ENCODE measurements around the gene DLGAP1. TPM values are rescaled to one million over a fixed set of nuclear protein-coding genes. Genes with fewer than 3 reads are reported as not detected.

Gene DLGAP1
- total RNA-seq: 3.7 TPM in 1 of 2 replicates, not detected in the other

DNA sequence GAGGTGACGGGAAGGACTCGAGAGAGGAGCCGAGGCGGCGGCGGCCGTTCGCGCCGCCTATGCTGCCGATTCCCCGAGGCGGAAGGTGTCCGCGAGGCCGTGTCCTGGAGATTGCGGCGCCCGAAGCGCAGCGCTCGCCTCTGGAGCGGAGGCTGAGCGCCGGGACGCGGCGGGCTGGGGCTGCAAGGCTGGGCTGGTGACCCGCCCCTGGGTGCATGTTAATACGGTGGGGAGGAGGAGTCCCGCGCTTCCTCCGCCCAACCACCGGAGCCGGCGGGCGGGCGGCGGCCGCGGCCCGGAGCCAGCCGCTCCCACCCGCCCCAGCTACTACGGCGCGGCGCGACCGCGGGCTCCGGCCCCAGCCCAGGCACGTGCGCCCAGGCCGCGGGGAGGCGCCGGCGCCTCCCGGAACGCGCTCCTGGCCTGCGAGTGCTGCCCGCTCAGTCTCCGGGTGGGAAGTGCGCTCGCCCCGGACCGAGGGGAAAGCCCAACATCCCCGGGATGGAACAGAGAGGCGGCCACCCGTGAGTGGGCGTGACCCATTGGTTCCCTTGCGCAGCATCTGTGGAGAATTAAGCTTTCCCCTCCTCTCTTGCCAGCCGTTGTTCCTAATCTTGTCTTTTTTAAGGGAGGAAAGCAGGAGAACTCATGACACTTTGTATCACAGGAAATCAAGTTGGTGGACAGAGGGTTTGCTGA lies at the start of gene DLGAP1:
Gene DLGAP1 (minus strand): TSS at position 195 of the 699 bp plus-strand sequence.

DNA sequence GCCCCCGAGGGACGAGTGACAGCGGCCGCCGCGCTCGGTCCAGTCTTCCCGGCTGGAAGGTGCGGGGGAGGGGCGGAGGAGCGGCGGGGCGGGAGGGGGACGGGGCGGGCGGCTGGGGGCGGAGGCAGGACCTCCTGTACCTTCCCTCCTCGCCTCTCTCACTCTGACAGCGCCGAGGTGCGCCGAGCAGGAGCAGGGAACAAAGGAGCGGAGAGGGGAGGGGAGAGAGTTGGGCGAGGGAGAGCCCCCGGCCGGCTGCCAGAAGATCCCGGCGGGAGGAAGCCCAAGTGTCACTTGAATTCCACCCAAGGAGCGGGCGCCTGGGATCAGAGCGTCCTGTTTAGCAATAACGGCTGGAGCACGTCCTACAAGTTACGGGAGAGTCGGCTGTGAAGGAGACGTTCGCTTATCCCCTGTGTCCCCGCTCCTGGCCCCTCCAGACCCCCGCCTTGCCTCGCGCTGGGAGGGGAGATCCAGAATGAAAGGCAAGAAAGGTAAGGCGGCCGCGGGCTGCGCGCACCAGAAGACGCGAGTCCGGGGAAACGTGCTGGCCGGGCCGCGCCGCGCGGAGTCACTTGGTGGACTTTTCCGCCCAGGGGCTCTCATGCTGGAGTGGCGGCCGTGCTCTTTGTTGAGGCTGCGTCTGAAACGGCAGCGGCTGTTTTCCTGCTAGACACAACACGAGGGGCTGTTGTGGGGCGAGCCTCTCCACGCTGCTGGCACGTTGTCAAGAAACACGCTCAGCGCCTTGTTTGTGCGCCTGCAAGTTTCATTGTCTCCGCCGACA lies 1004.9 kb downstream of the DLGAP1 start, which contains the start of gene TGIF1:
Gene TGIF1 (plus strand): TSS at position 161 of the 787 bp plus-strand sequence. CDS start 318 bp downstream, at position 479.

